ENCODE data around the gene PPP6R2.

PPP6R2 gene

GRCh38 chr22:50444663-50445062 lies 101.5 kb downstream of the PPP6R2 start:
- DNase-seq (ENCODE audit: extremely low read depth, low read depth): peak; percentile 44
- TF ChIP-seq CTCF (IDR thresholded peaks at IDR 0.05; ENCODE audit: low read depth, low read length): no peak

- no peak for DNase-seq (ENCODE audit: extremely low read depth, low read depth)
- no peak for TF ChIP-seq CTCF (IDR thresholded peaks at IDR 0.05; ENCODE audit: low read depth, low read length)
Observed at GRCh38 chr22:50445071-50445879, 102.1 kb downstream of the PPP6R2 start.

- DNase-seq (ENCODE audit: extremely low read depth, low read depth): no peak
- no peak for TF ChIP-seq CTCF (IDR thresholded peaks at IDR 0.05; ENCODE audit: low read depth, low read length)
Observed at GRCh38 chr22:50445880-50446707, 103.0 kb downstream of the PPP6R2 start.

- no peak for DNase-seq (ENCODE audit: extremely low read depth, low read depth)
- no peak for TF ChIP-seq CTCF (IDR thresholded peaks at IDR 0.05; ENCODE audit: low read depth, low read length)
Observed at GRCh38 chr22:50446708-50447575, 103.8 kb downstream of the PPP6R2 start.

- no peak for DNase-seq (ENCODE audit: extremely low read depth, low read depth)
- no peak for TF ChIP-seq CTCF (IDR thresholded peaks at IDR 0.05; ENCODE audit: low read depth, low read length)
Observed at GRCh38 chr22:50447576-50448551, 104.7 kb downstream of the PPP6R2 start.

- DNase-seq (ENCODE audit: extremely low read depth, low read depth): no peak
- TF ChIP-seq CTCF (IDR thresholded peaks at IDR 0.05; ENCODE audit: low read depth, low read length): no peak
Observed at GRCh38 chr22:50452649-50453048, 109.5 kb downstream of the PPP6R2 start.

Measured in AG09319 (cell line).